Breast epithelium (tissue), 4 donors: Measurements from ENCODE around the gene PLCB3. TPM values are rescaled to one million over a fixed set of nuclear protein-coding genes. Genes with fewer than 3 reads are reported as not detected.

Experiments
- DNase-seq, 2 donors: peaks; one replicate each; pipeline ENCODE4 v3.0.0-alpha.2; 2019; ENCODE audit warnings: low spot score in 2 of 2
- H3K27ac ChIP-seq, 2 donors: fragments of 200-600 bp; sonication (generic) in 1 of 2; one replicate each; pipeline ENCODE4 v1.5.1; 2016 to 2019; ENCODE audit warnings: mild to moderate bottlenecking in 1 of 2
- H3K27me3 ChIP-seq, 2 donors: fragments of 200-600 bp; sonication (generic) in 1 of 2; one replicate each; pipeline versions ENCODE4 v1.5.1 to v1.6.0; 2017 to 2019; ENCODE audit warnings: control low read depth in 1 of 2, mild to moderate bottlenecking in 1 of 2
- H3K36me3 ChIP-seq: fragments of 200-600 bp; one replicate; pipeline ENCODE4 v1.5.1; 2019
- H3K4me1 ChIP-seq, 2 donors: fragments of 200-600 bp; sonication (generic); one replicate each; pipeline ENCODE4 v1.5.1; 2016 to 2019; ENCODE audit warnings: control low read depth in 1 of 2
- H3K4me3 ChIP-seq, 3 donors: fragments of 200-600 bp; sonication (generic); 1 replicate in 2 of 3; 2 replicates in 1 of 3; pipeline ENCODE4 v1.5.1; 2016 to 2019; ENCODE audit warnings: mild to moderate bottlenecking in 3 of 3, moderate library complexity in 2 of 3
- H3K9me3 ChIP-seq, 2 donors: fragments of 200-600 bp; sonication (generic) in 1 of 2; one replicate each; pipeline ENCODE4 v1.5.1; 2016 to 2019; ENCODE audit warnings: control low read depth in 1 of 2
- CTCF ChIP-seq, 3 donors: fragments of 450-650 bp; IDR thresholded peaks; one replicate each; pipeline ENCODE4 v1.5.1; 2016 to 2017; ENCODE audit warnings: antibody characterized with exemption in 3 of 3, mild to moderate bottlenecking in 3 of 3, moderate library complexity in 3 of 3
- POLR2A ChIP-seq: fragments of 450-650 bp; IDR thresholded peaks from one replicate; pipeline ENCODE4 v1.6.1; 2016; ENCODE audit warnings: antibody characterized with exemption, mild to moderate bottlenecking, moderate library complexity
- POLR2AphosphoS5 ChIP-seq, 3 donors: sonication (generic); formaldehyde crosslinking; IDR thresholded peaks; one replicate each; pipeline ENCODE4 v1.6.1; 2017; ENCODE audit warnings: antibody characterized with exemption in 3 of 3
- intact Hi-C: fragments of 100-400 bp; cut with DNase I; formaldehyde crosslinking; loops from one replicate; pipeline ENCODE4 v1.15.1; 2023; ENCODE audit warnings: low total_unique reads
- total RNA-seq, 3 donors: library from RNA; depleted of rRNA; stranded (reverse); fragments of >200 nt; gene quantifications; one replicate each; pipeline ENCODE4 v1.1.0, GENCODE V29; 2016

Gene PLCB3
- total RNA-seq, 3 donors from 2014 or later = 15.5 to 20.5 (median 19.0) TPM

- DNase-seq = no peak
- intact Hi-C loops = no loop called here
- no peaks in the 10 kb centered on the region for H3K36me3 ChIP-seq
- no peak overlapping the region for H3K27ac ChIP-seq
- H3K9me3 ChIP-seq = no peaks in the 10 kb centered on the region
- H3K4me1 ChIP-seq = peaks cover 10 to 14% of the 10 kb centered on the region in 2 donors
- no peak for TF ChIP-seq POLR2A
- no peak for TF ChIP-seq POLR2AphosphoS5 (IDR thresholded peaks at IDR 0.05)
- no peak for TF ChIP-seq CTCF (IDR thresholded peaks at IDR 0.05)
- H3K27me3 ChIP-seq = peaks cover 8 to 33% of the 10 kb centered on the region in 2 donors
- peak overlapping the region; percentile 31 to 64 (median 50) for H3K4me3 ChIP-seq
Measured at GRCh38 chr11:64291752-64292459, 40.6 kb downstream of the PLCB3 start.

- intact Hi-C loops = no loop called here
- H3K36me3 ChIP-seq = no peaks in the 10 kb centered on the region
- DNase-seq = no peak
- H3K27me3 ChIP-seq = peaks cover 8 to 41% of the 10 kb centered on the region in 2 donors
- H3K4me3 ChIP-seq = peak overlapping the region; percentile 31 to 64 (median 50)
- peaks cover 10 to 14% of the 10 kb centered on the region in 2 donors for H3K4me1 ChIP-seq
- H3K27ac ChIP-seq = no peak overlapping the region
- no peaks in the 10 kb centered on the region for H3K9me3 ChIP-seq
- no peak for TF ChIP-seq CTCF (IDR thresholded peaks at IDR 0.05)
- no peak for TF ChIP-seq POLR2A
- no peak for TF ChIP-seq POLR2AphosphoS5 (IDR thresholded peaks at IDR 0.05)
Measured at GRCh38 chr11:64292460-64293254, 41.3 kb downstream of the PLCB3 start.

GRCh38 chr11:64294774-64295173, 43.4 kb downstream of the PLCB3 start:
- no peak for TF ChIP-seq POLR2AphosphoS5 (IDR thresholded peaks at IDR 0.05)
- TF ChIP-seq POLR2A = no peak
- TF ChIP-seq CTCF (IDR thresholded peaks at IDR 0.05) = no peak
- Histone ChIP-seq H3K27me3 (peaks cover 11 to 55% of the 10 kb centered on the region in 2 donors), H3K4me1 (peaks cover 13 to 22% of the 10 kb centered on the region in 2 donors), H3K9me3 (no peaks in the 10 kb centered on the region), H3K36me3 (no peaks in the 10 kb centered on the region), H3K27ac (no peak overlapping the region), H3K4me3 (no peak overlapping the region)
- intact Hi-C loops = no loop called here
- no peak for DNase-seq

GRCh38 chr11:64295760-64296159, 44.4 kb downstream of the PLCB3 start:
- H3K27me3 ChIP-seq = peaks cover 11 to 65% of the 10 kb centered on the region in 2 donors

More at GRCh38 chr11:64295760-64296159, 44.4 kb downstream of the PLCB3 start:
- TF ChIP-seq POLR2AphosphoS5 (IDR thresholded peaks at IDR 0.05) (no peak), POLR2A (no peak), CTCF (IDR thresholded peaks at IDR 0.05) (no peak)
- no peaks in the 10 kb centered on the region for H3K9me3 ChIP-seq
- no peak overlapping the region for H3K27ac ChIP-seq
- no peak for DNase-seq
- intact Hi-C loops = no loop called here
- no peak overlapping the region for H3K4me3 ChIP-seq
- H3K4me1 ChIP-seq = peaks cover 23 to 28% of the 10 kb centered on the region in 2 donors
- H3K36me3 ChIP-seq = no peaks in the 10 kb centered on the region
